ENCODE results near the gene PCNX4.

PCNX4 gene

DNA sequence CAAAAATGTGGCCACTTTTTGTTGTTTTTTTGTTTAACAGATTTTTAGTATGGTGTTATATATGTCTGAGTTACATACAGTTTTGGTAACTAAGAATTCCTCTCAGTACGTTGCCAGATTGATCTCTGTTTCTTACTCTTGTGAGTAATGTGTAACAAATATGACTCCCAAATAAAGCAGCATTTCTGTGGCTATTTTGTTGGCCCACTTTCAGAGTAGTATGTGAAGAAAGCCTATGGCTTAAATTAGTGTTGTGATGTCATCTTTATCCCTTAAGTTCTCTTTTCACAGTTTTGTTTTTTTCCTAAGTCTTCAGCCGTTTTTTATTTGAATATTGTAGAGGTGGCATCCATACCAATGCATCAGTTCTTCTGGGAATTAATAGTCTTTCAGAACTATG is 10.7 kb downstream of the PCNX4 start:
- Histone ChIP-seq H3K4me3 (ENCODE audit: low read depth, low read length) (no peak overlapping the region), H3K27me3 (ENCODE audit: control insufficient read depth, insufficient read depth, low read length) (no peaks in the 10 kb centered on the region), H3K4me1 (ENCODE audit: control insufficient read depth, insufficient read depth, low read length) (peaks cover 14% of the 10 kb centered on the region; the same call in 1 of the 2 replicates), H3K9ac (ENCODE audit: low read depth, low read length) (no peak overlapping the region), H3K36me3 (ENCODE audit: control insufficient read depth, insufficient read depth, low read length) (peaks cover 9% of the 10 kb centered on the region), H3K27ac (ENCODE audit: low read depth, low read length) (no peak overlapping the region), H3K9me3 (ENCODE audit: control insufficient read depth, insufficient read depth, low read length) (no peaks in the 10 kb centered on the region)

DNA sequence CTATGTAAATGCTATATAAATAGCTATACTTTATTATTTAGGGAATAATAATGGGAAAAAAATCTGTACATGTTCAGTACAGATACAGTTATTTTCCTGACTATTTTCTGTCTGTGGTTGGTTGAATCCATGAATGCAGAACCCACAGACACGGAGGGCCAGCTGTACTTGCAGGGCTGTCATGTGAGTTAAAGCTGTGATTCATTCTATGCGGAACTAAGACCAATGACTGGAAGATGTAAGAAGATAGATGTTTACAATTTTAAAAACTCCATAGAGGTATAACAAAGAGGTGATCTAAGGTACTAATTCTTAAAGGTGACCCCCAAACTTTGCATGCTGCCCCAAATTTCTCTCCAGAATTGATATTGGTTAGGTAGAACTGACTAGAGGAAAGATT is 14.6 kb downstream of the PCNX4 start:
- no peak overlapping the region for H3K4me3 ChIP-seq (ENCODE audit: low read depth, low read length)
- peaks cover 14% of the 10 kb centered on the region; the same call in 1 of the 2 replicates for H3K4me1 ChIP-seq (ENCODE audit: control insufficient read depth, insufficient read depth, low read length)
- H3K27me3 ChIP-seq (ENCODE audit: control insufficient read depth, insufficient read depth, low read length): no peaks in the 10 kb centered on the region
- no peak overlapping the region for H3K27ac ChIP-seq (ENCODE audit: low read depth, low read length)
- no peaks in the 10 kb centered on the region for H3K9me3 ChIP-seq (ENCODE audit: control insufficient read depth, insufficient read depth, low read length)
- peaks cover 15% of the 10 kb centered on the region for H3K36me3 ChIP-seq (ENCODE audit: control insufficient read depth, insufficient read depth, low read length)
- no peak overlapping the region for H3K9ac ChIP-seq (ENCODE audit: low read depth, low read length)

DNA sequence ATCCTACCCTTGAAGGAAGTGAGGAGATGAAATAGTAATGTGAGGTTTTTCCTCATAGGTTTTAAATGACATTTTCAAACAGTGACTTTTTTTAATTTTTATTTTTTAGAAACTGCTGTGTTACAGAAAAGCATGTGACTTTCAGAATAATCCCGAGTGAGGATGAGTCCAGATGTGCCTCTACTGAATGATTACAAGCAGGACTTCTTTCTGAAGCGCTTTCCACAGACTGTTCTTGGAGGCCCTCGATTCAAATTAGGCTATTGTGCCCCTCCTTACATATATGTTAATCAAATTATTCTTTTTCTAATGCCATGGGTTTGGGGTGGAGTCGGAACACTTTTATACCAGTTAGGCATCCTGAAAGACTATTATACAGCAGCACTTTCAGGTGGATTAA is 15.8 kb downstream of the PCNX4 start:
- Histone ChIP-seq H3K36me3 (ENCODE audit: control insufficient read depth, insufficient read depth, low read length) (peaks cover 19% of the 10 kb centered on the region), H3K27me3 (ENCODE audit: control insufficient read depth, insufficient read depth, low read length) (no peaks in the 10 kb centered on the region), H3K27ac (ENCODE audit: low read depth, low read length) (no peak overlapping the region), H3K9ac (ENCODE audit: low read depth, low read length) (no peak overlapping the region), H3K4me3 (ENCODE audit: low read depth, low read length) (no peak overlapping the region), H3K9me3 (ENCODE audit: control insufficient read depth, insufficient read depth, low read length) (no peaks in the 10 kb centered on the region), H3K4me1 (ENCODE audit: control insufficient read depth, insufficient read depth, low read length) (peaks cover 12% of the 10 kb centered on the region; the same call in 1 of the 2 replicates)

DNA sequence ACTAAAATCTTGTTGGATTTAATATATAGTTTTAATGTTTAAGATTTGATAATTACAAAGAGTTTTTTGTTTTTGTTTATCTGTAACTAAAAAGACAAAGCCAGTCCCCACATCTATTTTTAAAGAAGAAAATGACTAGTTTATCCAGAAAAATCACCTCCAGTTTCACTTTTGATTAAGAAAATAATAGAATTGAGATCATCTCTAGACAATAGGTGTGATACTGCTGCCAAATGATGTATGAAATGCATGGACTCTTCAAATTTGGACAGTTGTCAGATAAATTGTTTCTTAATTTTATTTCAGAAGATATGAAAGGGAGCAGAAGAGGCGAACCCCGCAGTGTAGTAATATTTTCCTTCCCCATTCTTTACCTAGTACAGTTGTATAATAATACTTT is 20.0 kb downstream of the PCNX4 start:
- peaks cover 36% of the 10 kb centered on the region for H3K36me3 ChIP-seq (ENCODE audit: control insufficient read depth, insufficient read depth, low read length)
- no peaks in the 10 kb centered on the region for H3K9me3 ChIP-seq (ENCODE audit: control insufficient read depth, insufficient read depth, low read length)
- no peaks in the 10 kb centered on the region for H3K4me1 ChIP-seq (ENCODE audit: control insufficient read depth, insufficient read depth, low read length)
- H3K9ac ChIP-seq (ENCODE audit: low read depth, low read length): no peak overlapping the region
- no peaks in the 10 kb centered on the region for H3K27me3 ChIP-seq (ENCODE audit: control insufficient read depth, insufficient read depth, low read length)
- no peak overlapping the region for H3K27ac ChIP-seq (ENCODE audit: low read depth, low read length)
- no peak overlapping the region for H3K4me3 ChIP-seq (ENCODE audit: low read depth, low read length)

DNA sequence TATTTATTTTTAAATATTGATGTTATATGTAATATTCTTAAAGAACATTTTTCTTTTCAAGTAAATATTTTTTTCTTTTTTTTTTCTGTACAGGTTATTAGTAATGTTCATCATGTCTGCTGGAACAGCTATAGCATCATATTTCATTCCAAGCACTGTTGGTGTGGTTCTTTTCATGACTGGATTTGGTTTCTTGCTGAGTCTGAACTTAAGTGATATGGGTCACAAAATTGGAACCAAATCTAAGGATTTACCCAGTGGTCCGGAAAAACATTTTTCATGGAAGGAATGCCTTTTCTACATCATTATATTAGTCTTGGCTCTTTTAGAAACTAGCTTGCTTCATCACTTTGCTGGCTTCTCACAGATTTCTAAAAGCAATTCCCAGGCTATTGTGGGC is 23.2 kb downstream of the PCNX4 start:
- Histone ChIP-seq H3K36me3 (ENCODE audit: control insufficient read depth, insufficient read depth, low read length) (peaks cover 52% of the 10 kb centered on the region), H3K27ac (ENCODE audit: low read depth, low read length) (no peak overlapping the region), H3K4me3 (ENCODE audit: low read depth, low read length) (no peak overlapping the region), H3K9me3 (ENCODE audit: control insufficient read depth, insufficient read depth, low read length) (no peaks in the 10 kb centered on the region), H3K27me3 (ENCODE audit: control insufficient read depth, insufficient read depth, low read length) (no peaks in the 10 kb centered on the region), H3K9ac (ENCODE audit: low read depth, low read length) (no peak overlapping the region), H3K4me1 (ENCODE audit: control insufficient read depth, insufficient read depth, low read length) (no peaks in the 10 kb centered on the region)

DNA sequence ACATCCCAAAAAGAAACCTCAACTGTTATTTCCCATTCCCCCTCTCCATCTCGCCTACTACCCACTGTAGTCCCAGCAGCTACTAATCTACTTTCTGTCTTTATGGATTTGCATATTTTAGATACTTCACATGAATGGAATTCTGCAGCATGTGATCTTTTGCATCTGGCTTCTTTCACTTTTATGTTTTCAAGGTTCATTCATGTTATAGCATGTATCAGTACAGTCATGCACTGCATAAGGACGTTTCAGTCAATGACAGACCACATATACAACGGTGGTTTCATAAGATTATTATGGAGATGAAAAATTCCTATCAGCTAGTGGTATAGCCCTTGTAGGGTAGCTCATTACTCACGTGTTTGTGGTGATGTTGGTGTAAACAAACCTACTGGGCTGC is 24.5 kb downstream of the PCNX4 start:
- H3K27ac ChIP-seq (ENCODE audit: low read depth, low read length): no peak overlapping the region
- H3K9ac ChIP-seq (ENCODE audit: low read depth, low read length): no peak overlapping the region
- H3K4me3 ChIP-seq (ENCODE audit: low read depth, low read length): no peak overlapping the region
- no peaks in the 10 kb centered on the region for H3K27me3 ChIP-seq (ENCODE audit: control insufficient read depth, insufficient read depth, low read length)
- peaks cover 58% of the 10 kb centered on the region for H3K36me3 ChIP-seq (ENCODE audit: control insufficient read depth, insufficient read depth, low read length)
- no peaks in the 10 kb centered on the region for H3K4me1 ChIP-seq (ENCODE audit: control insufficient read depth, insufficient read depth, low read length)
- H3K9me3 ChIP-seq (ENCODE audit: control insufficient read depth, insufficient read depth, low read length): no peaks in the 10 kb centered on the region

DNA sequence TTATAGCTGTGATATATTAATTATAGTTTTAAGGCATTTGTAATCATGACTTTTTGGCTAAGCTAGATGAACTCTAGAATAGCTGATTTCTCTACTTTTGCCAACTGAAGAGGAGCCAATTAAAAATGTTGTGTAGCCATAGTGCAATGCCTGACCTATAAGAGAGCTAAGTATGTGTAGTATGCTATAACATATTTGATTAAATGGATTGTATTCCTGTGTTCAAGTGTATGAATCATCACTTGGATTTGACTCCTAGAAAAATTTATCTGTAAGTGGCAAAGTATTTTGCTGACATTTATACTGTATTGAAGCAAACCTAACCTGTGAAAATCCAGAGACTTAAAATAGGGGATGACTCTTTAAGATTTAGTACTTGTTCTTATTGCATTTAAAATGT is 34.2 kb downstream of the PCNX4 start:
- Histone ChIP-seq H3K27me3 (ENCODE audit: control insufficient read depth, insufficient read depth, low read length) (no peaks in the 10 kb centered on the region), H3K36me3 (ENCODE audit: control insufficient read depth, insufficient read depth, low read length) (peaks cover 77% of the 10 kb centered on the region), H3K9ac (ENCODE audit: low read depth, low read length) (no peak overlapping the region), H3K9me3 (ENCODE audit: control insufficient read depth, insufficient read depth, low read length) (no peaks in the 10 kb centered on the region), H3K4me1 (ENCODE audit: control insufficient read depth, insufficient read depth, low read length) (no peaks in the 10 kb centered on the region), H3K27ac (ENCODE audit: low read depth, low read length) (no peak overlapping the region), H3K4me3 (ENCODE audit: low read depth, low read length) (no peak overlapping the region)

DNA sequence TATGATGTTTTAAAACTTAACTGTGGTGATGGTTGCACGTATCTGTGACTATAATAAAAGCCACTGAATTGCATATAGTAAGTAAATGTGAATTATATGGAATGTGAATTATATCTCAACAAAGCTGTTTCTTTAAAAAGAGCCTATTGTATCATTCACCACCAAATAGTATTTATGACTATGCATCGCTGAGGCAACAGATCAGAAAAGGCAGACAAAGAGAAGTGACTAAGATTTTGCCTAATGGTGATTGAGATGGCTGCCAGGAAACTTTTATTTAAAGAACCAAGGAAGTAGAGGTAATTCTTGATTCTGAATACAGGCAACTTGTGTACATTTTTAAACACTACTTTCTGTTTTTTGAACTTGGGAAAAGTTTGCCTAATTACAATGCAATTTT is 41.8 kb downstream of the PCNX4 start:
- Histone ChIP-seq H3K4me1 (ENCODE audit: control insufficient read depth, insufficient read depth, low read length) (no peaks in the 10 kb centered on the region), H3K36me3 (ENCODE audit: control insufficient read depth, insufficient read depth, low read length) (peaks cover 10% of the 10 kb centered on the region)

DNA sequence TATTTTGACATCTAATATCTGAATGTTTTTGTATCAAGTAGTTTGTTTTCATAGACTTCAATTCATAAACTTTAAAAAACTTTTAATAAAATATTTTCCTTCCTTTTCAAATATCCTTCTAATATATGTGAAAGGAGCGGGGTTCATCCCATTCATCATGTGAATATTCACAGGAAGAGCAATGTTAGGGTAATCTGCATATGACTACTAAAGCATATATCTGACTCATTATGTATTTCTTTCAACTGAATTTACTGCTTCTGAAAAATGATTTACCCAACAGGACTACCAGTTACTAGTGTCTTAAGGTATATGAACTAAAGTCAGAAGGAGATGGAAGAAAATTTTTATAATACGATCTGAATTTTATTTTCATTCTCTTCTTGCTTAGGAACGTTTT is 43.0 kb downstream of the PCNX4 start:
- H3K27ac ChIP-seq (ENCODE audit: low read depth, low read length): no peak overlapping the region
- H3K4me1 ChIP-seq (ENCODE audit: control insufficient read depth, insufficient read depth, low read length): no peaks in the 10 kb centered on the region
- no peaks in the 10 kb centered on the region for H3K9me3 ChIP-seq (ENCODE audit: control insufficient read depth, insufficient read depth, low read length)
- peaks cover 9% of the 10 kb centered on the region; the same call in 1 of the 2 replicates for H3K36me3 ChIP-seq (ENCODE audit: control insufficient read depth, insufficient read depth, low read length)
- no peak overlapping the region for H3K4me3 ChIP-seq (ENCODE audit: low read depth, low read length)
- no peak overlapping the region for H3K9ac ChIP-seq (ENCODE audit: low read depth, low read length)
- H3K27me3 ChIP-seq (ENCODE audit: control insufficient read depth, insufficient read depth, low read length): no peaks in the 10 kb centered on the region

More for the DNA sequence above, 41.8 kb downstream of the PCNX4 start:
- H3K27ac ChIP-seq (ENCODE audit: low read depth, low read length): no peak overlapping the region
- H3K4me3 ChIP-seq (ENCODE audit: low read depth, low read length): no peak overlapping the region
- no peak overlapping the region for H3K9ac ChIP-seq (ENCODE audit: low read depth, low read length)
- no peaks in the 10 kb centered on the region for H3K9me3 ChIP-seq (ENCODE audit: control insufficient read depth, insufficient read depth, low read length)
- no peaks in the 10 kb centered on the region for H3K27me3 ChIP-seq (ENCODE audit: control insufficient read depth, insufficient read depth, low read length)

DNA sequence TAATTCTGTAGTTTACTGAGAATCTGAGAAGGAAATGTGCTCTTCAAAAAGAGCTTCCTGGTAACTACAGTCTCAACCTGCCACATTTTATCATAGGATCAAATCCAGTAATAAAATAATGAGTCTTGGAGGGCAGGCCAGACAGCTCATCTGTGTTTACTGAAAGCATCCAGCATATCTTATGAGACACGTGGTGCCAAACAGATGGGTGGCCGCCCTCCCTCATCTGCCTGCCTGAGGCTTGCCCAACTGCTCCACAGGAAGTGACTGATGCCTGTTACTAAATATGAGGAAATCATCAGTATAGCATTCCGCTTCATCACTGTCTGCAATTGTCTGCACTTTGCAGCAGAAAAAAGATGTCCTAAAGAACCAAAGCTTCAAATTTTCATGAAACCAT is 60.0 kb downstream of the PCNX4 start:
- no peaks in the 10 kb centered on the region for H3K4me1 ChIP-seq (ENCODE audit: control insufficient read depth, insufficient read depth, low read length)
- no peaks in the 10 kb centered on the region for H3K27me3 ChIP-seq (ENCODE audit: control insufficient read depth, insufficient read depth, low read length)
- H3K9me3 ChIP-seq (ENCODE audit: control insufficient read depth, insufficient read depth, low read length): no peaks in the 10 kb centered on the region
- H3K9ac ChIP-seq (ENCODE audit: low read depth, low read length): no peak overlapping the region
- H3K36me3 ChIP-seq (ENCODE audit: control insufficient read depth, insufficient read depth, low read length): peaks cover 13% of the 10 kb centered on the region; the same call in 1 of the 2 replicates
- no peak overlapping the region for H3K27ac ChIP-seq (ENCODE audit: low read depth, low read length)
- H3K4me3 ChIP-seq (ENCODE audit: low read depth, low read length): no peak overlapping the region

DNA sequence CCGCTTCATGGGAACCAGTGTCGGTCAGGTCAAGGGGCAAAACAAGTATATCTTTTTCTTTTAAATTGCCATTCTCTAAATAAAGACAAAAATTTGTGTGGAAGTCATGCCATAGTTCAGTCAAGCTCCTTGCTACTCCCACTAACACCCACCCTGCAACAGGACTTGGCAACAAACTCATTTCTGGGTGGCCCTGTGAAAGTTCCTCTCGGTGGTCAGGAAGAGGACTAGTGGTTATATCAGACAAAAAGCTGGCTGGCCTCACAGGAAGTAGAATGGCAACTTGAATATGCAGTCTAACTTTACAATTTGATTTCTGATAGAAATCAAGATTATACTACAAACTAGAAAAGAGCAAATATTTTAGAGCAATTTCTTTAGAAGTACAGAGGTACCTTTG is 62.3 kb downstream of the PCNX4 start:
- Histone ChIP-seq H3K27me3 (ENCODE audit: control insufficient read depth, insufficient read depth, low read length) (no peaks in the 10 kb centered on the region), H3K27ac (ENCODE audit: low read depth, low read length) (no peak overlapping the region), H3K4me3 (ENCODE audit: low read depth, low read length) (no peak overlapping the region), H3K9ac (ENCODE audit: low read depth, low read length) (no peak overlapping the region), H3K9me3 (ENCODE audit: control insufficient read depth, insufficient read depth, low read length) (no peaks in the 10 kb centered on the region), H3K36me3 (ENCODE audit: control insufficient read depth, insufficient read depth, low read length) (peaks cover 13% of the 10 kb centered on the region; the same call in 1 of the 2 replicates), H3K4me1 (ENCODE audit: control insufficient read depth, insufficient read depth, low read length) (no peaks in the 10 kb centered on the region)

DNA sequence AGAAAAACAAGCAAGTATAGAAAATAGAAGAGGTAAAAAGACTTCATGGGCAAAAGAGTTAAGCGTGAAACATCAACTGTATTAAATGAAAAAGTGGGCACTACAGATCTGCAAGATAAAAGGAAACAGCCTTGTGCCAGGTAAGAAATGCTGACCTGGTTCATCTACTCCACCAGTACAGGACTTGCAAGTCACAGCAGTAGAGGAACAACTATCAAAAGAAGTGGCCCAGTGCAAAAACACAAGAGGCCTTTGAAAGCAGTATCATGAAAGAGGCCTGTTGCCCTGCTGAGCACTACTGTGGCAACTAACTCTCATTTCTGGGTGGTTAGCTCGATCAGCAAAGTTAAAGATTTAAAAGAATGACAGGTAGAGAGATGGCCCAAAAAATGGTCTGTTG is 62.9 kb downstream of the PCNX4 start:
- Histone ChIP-seq H3K36me3 (ENCODE audit: control insufficient read depth, insufficient read depth, low read length) (peaks cover 10% of the 10 kb centered on the region; the same call in 1 of the 2 replicates), H3K27ac (ENCODE audit: low read depth, low read length) (no peak overlapping the region), H3K9ac (ENCODE audit: low read depth, low read length) (no peak overlapping the region), H3K9me3 (ENCODE audit: control insufficient read depth, insufficient read depth, low read length) (no peaks in the 10 kb centered on the region), H3K27me3 (ENCODE audit: control insufficient read depth, insufficient read depth, low read length) (no peaks in the 10 kb centered on the region), H3K4me3 (ENCODE audit: low read depth, low read length) (no peak overlapping the region), H3K4me1 (ENCODE audit: control insufficient read depth, insufficient read depth, low read length) (no peaks in the 10 kb centered on the region)
